Measurements from ENCODE around the gene ZBTB44.
"Not testable (repeated sequence)": the region's sequence is repeated elsewhere in the genome, so short reads cannot be mapped to it uniquely, and the experiment has no call there.

The ZBTB44 gene

GRCh38 chr11:130246270-130246669 lies 68.4 kb downstream of the ZBTB44 start:
- DNase-seq: no peak

GRCh38 chr11:130245375-130245774 lies 69.3 kb downstream of the ZBTB44 start:
- DNase-seq: not testable (repeated sequence)

- no peak for DNase-seq
Measured at GRCh38 chr11:130244848-130245247, 69.9 kb downstream of the ZBTB44 start.

GRCh38 chr11:130243816-130244215 lies 70.9 kb downstream of the ZBTB44 start:
- no peak for DNase-seq

GRCh38 chr11:130241713-130242112 lies 73.0 kb downstream of the ZBTB44 start:
- DNase-seq: no peak

- no peak for DNase-seq
Measured at GRCh38 chr11:130237282-130238006, 77.3 kb downstream of the ZBTB44 start.

GRCh38 chr11:130234315-130234714 lies 80.4 kb downstream of the ZBTB44 start:
- no peak for DNase-seq

DNA sequence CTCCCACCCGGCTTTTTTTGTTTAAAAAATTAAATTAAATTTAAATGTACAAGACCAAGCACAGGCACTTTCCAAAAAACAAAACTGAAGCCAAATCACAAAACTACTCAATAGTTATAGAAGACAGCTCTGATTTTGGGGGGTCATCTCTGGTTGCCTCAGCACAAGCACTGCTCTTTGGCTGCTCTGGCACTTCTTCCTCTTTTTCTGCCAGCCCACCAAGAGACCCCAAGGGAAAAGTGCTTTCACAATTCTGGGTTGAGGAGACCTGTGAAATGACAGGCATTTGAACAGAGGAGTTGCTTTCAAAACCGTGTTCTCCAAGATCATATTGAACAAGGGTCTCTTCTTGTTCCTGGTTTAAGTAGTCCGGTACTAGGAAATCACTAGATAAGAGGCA lies 80.8 kb downstream of the ZBTB44 start:
- DNase-seq: not testable (repeated sequence)

DNA sequence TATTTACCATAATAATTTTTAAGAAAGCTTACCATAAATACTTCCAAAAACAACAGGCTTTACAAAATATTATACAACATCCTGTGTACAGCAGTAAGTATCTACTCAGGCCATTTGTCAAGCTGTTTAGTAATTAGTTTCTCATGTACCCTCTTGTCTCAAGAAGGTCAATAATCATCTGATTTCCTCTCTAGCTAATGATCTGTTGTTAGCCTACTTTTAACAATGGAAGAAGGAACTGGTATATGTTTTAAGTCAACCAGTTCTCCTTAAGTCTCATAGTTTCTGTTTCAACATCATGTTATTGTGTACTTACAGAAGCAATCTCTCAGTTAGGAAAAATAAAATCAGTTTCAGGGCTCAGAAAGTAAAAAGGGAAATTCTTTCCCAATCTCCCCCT lies 81.2 kb downstream of the ZBTB44 start:
- DNase-seq: not testable (repeated sequence)

DNA sequence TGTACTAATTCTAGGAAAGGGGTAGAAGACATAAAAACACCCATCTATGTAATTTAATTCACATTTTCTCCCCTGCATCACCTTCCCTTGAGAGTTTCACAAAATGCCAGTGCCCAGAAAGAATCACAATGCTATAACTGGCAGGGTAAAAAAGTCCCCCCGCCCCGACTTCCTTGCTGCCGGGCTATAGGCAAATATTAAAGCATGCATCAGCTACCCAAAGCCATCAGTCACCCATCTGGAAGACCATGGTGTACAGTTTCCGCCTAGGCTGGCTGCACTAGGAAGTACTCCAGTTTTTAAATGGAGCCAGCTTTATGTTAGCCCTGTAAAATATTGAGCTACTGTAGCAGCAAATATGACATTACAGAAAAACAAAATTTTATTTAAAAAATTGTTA lies 87.3 kb downstream of the ZBTB44 start:
- DNase-seq: no peak

GRCh38 chr11:130223291-130223971 lies 91.3 kb downstream of the ZBTB44 start:
- DNase-seq: no peak

- no peak for DNase-seq
Measured at GRCh38 chr11:130220311-130221035, 94.2 kb downstream of the ZBTB44 start.

DNA sequence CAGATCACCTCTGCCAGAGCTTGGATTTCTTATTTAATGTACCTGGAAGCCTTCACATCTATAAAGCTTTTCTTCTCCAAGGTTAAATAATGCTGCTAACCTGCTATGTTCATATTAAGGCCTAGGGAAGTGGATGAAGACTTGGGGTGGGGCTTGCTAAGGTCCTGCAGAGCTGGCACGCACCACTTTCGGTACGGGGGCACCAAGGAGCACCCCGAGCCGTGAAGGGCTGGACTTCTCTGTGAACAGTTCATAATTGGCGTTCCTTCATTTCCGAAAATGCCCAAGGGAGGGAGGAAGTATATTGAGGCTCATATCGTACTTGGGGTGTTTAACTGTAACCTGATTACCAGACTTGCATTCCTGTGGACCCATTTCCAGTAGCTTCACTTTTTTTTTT lies 95.6 kb downstream of the ZBTB44 start:
- DNase-seq: no peak

GRCh38 chr11:130218501-130219070 lies 96.1 kb downstream of the ZBTB44 start:
- no peak for DNase-seq

DNA sequence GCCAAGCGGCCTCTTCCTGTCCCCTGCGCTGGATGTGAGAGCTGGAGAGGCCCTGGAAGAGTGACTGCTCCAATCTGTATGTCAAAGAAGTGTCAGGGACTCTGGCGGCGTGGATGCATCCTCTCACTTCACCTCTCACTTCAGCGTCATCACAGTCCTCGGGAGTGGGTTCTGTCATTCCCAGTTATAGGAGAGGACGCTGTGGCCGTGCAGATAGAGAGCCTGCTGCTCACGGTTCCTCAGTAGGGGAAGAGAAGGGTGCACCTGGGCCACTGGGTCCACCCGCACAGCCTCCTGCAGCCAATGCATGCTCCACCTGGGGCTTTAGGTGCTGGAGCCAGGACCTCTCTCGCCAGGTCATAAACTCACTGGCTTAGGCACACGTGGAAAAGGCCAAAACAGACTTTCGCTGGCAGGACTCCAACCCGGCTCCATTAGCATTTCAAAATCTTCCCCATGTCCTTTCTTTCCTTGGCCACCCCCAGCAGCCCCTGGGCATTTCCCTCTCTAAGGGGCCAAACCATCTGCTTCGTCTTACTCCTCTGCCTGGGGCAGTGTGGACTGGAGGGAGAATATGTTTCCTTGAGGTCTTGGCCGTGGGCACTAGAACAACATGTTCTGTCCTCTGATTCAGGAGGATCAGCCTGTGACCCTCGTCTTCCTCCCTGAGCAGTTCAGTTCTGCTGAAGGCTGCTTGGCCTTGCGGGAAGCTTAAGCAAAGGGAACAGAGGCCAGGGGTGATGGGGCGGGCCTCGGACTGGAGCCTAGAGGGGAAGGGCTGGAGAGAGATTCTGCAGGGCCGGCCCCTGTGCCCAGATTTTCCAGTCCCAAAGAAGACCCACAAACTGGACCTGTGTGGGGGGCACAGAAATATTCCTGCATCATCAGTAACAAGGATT lies 97.3 kb downstream of the ZBTB44 start:
- DNase-seq: no peak

- no peak for DNase-seq
Measured at GRCh38 chr11:130216591-130217132, 98.1 kb downstream of the ZBTB44 start.

- no peak for DNase-seq
Measured at GRCh38 chr11:130216221-130216550, 98.5 kb downstream of the ZBTB44 start.

GRCh38 chr11:130215531-130216220 lies 99.0 kb downstream of the ZBTB44 start:
- no peak for DNase-seq

GRCh38 chr11:130214861-130215530 lies 99.7 kb downstream of the ZBTB44 start:
- DNase-seq: no peak

DNA sequence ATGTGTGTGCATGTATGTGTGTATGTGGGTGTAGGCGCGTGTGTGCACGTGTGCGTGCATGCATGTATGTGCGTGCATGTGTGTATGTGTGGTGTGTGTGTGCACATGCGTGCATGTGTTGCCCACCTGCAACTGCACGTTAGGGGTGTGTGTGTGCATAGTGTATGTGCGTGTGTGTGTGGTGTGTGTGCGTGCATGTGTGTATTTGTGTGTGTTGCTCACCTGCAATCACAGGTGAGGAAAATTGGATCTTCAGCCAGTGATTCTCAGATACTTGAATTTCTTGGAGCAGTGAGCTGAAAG lies 100.8 kb downstream of the ZBTB44 start:
- no peak for DNase-seq
